Kasumi-1 (cell line): ENCODE results near the gene ATP8B3.

Experiments
- DNase-seq, 2 experiments: peaks; one replicate each; lab custom pipeline; 2025; lab: John Stamatoyannopoulos, UW

The ATP8B3 gene

DNA sequence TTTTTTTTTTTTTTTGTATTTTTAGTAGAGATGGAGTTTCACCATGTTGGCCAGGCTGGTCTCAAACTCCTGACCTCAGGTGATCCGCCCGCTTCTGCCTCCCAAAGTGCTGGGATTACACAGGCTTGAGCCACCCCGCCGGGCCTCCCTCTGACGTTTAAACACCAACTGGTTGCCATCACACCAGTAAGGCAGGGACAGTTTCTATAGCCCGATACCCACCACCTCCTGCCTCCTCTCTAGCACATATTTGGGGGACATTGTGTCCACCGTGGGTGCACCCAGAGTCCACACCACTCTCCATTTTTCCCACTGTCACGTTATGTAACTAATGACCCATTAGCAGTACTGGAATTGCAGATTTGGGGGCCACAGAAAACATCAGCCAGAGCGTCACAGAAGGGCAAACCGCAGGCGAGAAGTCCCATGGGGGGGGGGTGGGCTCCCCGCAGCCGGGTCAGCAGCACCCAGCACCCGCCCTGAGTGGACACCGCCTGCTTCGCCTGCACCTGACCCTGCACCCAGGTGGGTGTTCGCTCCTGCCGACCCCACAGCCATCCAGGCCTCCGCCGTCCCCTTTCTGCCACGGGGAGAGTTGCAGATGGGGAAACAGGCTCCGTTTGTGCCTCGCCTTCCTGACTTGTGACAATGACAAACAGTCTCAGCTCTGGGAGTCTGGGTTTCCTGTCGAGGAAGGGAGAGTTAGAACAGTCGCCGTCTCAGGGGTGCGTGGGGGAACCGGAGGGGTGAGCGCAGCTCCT, 55.2 kb downstream of the ATP8B3 start:
- DNase-seq: no peak

DNA sequence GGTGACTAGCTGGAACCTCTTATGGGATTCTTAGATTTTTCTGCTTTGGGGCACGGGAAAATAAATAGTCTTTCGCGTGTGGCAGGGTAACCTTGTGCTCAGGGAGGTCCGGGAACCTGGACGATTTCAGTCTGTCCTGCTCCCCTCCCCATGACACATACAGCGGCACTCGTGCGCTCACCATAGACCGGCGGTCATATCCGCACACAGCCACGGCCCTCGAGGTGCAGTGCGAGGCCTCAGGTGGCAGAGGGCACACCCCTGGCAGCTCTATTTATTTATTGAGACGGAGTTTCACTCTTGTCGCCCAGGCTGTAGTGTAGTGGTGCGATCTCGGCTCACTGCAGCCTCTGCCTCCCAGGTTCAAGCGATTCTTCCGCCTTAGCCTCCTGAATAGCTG, 55.8 kb downstream of the ATP8B3 start:
- DNase-seq: no peak

DNA sequence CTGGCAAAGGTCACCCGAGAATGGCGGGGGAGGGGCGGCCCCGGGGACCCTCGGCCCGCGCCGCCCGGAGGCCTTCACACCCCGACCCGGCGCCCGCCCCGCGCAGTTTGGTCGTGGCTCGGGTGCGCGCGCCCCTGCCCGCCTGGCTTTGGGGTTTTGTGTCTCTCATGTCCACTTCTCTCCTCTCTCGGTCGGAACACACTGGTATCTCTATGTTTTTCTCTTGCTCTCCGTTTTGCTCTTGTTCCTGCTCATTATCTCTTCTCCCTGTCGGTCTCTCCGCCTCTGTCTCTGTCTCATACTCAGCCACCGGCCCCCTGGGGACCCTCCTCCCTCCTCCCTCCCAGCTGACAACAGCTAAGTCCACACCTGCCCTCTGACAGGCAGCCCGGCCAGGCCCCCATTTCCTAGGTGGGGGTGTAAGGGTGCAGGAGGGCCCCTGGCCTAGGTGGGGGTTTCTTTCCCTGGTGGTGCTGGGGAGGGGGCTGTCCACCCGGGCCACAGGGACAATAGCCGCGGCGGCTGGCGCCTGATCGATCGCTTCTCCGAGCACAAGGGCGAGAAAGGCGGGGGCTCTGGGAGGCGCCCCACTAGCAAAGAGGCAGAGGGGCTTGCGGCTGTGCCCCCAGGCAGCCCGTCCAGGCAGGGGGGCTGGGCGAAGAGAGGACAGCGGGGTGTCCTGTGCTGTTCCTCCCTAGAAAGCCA, 56.5 kb downstream of the ATP8B3 start:
- DNase-seq: no peak

DNA sequence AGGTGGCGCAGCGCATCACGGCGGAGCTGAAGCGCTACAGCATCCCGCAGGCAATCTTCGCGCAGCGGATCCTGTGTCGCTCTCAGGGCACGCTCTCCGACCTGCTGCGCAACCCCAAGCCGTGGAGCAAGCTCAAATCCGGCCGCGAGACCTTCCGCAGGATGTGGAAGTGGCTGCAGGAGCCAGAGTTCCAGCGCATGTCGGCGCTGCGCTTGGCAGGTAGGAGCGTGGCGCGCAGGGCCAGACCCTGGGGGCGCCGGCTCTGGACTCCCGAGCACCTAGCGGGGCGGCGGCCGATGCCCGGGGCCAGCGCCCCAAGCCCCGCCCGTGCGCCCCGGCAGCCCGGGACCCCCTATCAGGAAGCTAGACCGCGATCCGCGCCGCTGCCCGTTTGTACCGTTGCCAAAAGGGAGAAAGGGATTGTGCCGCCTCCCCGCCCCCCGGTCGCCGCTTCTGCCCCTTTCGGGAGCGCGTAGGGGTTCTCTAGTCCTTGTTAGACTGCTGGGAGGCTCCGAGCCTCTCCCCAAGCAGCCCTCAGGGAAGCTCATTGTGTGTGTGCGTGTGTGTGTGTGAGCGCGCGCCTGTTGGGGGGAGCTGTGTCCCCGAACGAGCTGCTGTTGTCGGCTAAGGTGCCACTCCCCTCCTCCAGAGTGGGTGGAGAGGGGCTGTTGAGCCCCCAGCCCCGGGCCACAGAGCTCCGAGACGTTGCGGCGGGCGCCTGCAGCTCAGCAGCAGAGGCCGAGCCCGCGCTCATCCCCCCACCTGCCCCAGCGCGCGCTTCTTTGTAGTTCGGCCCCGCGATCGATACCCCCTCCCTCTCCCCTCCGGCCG, 57.2 kb downstream of the ATP8B3 start:
- DNase-seq: no peak

DNA sequence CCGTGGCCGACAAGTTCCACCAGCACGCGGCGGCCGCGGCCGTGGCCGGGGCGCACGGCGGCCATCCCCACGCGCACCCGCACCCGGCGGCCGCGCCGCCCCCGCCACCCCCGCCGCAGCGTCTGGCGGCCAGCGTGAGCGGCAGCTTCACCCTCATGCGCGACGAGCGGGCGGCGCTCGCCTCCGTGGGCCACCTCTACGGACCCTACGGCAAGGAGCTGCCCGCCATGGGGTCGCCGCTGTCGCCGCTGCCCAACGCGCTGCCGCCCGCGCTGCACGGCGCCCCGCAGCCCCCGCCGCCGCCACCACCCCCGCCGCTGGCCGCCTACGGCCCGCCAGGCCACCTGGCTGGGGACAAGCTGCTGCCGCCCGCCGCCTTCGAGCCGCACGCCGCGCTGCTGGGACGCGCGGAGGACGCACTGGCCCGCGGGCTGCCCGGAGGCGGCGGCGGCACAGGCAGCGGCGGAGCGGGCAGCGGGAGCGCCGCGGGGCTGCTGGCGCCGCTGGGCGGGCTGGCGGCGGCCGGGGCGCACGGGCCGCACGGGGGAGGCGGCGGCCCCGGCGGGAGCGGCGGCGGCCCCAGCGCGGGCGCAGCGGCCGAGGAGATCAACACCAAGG, 57.9 kb downstream of the ATP8B3 start:
- DNase-seq: no peak

DNA sequence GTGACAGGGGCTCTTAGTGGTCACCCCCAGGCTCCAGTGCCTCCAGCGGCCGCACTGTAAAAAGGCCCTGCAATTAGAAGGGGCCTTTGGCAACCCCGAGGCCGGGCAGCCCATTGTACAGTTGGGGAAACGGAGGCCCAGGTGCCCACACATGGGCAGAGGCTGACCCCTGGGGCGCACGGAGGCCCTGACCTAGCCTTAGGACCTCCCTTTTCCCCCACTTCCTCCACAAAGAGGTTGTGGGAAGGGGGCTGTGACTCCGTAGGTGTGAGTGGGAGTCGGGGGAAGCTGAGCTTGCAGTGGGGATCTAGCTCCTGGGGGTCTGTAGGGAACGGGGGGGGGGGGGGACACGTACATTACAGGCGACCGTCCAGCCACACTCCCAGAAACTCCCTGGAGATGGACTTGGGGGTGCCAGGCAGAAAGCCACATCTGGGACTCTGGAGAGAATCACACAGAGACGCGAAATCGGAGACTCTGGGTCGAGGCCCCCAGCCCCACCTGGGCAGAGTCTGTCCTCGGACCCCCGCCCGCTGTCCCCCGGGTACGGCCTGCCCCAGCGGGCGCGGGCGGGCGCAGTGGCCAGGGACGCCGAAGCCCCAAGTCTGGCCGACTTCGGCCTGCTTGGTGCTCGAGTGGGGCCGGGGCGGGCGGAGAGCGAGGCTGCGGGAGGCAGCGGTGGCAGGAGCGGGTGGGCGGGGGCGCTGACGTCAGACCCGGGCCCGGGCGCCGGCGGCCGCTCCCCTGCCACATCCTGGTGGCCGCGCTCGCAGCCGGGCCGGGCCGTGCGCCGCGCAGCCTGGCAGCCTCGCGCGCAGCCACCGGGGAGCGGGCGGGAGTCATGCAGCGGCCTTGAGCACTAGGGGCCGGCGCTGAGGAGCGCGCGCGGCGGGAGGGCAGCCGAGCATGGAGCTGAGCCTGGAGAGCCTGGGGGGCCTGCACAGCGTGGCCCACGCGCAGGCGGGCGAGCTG, 59.0 kb downstream of the ATP8B3 start, which contains the start of gene ONECUT3:
ONECUT3 (plus strand) TSS at position 750 of the 972 bp plus-strand sequence; CDS start at position 907, 157 bp downstream.
- no peak for DNase-seq

DNA sequence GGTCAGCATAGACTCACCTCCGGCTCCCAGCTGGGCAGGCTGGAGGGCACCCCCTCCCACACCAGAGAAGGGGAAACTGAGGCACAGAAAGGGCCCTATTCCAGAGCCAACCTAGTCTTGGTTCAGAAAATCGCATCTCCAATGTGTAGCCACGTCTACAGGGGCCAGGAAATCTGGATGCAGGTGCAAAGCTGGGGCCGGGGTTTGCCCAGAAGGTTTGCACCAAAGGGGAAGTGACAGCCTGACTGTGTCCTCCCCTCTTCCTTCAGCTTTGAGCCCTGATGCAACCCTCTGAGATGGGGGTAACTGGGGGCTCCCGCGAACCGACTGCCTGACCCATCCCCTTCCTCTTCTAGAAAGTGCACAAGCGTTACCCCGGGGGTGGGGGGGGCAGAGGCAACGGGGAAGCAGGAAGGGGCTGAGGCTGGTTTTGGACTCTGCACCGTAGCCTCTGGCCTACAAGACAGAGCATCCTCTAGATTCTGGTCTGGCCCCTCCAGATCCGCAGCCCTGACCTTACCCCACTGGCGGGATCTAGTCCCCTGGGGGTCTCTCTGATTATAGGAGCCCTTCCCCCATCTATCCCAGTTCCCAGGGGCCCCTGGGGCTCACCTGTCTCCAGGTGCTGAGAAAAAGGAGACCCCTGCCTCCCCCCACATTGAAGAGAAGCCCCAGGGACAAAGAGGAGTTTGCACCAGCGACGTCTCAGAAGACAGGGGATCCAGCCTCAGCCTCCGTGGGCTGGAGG, 59.9 kb downstream of the ATP8B3 start:
- DNase-seq: peak; percentile 74 to 79

DNA sequence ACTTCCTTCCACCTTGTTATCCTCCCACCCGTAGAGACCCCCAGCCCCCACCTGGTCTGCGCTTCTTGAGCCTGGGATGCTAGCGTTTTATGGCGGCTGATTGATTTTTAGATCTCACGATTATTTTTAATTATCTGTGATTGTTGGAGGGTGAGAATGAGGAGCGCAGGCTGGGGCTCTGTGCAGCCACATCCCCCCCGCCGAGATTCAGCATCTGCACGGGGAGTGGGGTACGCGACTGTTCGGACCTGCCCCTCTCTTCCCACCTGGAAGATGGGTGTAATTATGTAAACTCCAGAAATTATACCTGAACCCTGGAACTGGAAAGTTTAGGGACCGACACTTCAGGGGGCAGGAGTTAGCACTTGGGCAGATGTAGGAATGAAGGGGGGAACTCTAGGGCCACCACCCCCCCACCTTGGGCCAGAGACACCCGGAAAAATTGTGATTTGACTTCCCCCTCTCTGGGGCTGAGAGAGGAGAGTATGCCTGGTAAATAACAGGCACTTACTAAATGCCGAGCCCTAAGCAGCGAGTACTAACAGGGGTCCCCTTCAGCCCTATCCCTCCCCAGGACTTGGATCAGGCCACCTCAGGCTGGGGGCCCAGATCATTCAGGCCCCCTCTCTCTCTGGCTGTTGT, 60.6 kb downstream of the ATP8B3 start:
- no peak for DNase-seq

DNA sequence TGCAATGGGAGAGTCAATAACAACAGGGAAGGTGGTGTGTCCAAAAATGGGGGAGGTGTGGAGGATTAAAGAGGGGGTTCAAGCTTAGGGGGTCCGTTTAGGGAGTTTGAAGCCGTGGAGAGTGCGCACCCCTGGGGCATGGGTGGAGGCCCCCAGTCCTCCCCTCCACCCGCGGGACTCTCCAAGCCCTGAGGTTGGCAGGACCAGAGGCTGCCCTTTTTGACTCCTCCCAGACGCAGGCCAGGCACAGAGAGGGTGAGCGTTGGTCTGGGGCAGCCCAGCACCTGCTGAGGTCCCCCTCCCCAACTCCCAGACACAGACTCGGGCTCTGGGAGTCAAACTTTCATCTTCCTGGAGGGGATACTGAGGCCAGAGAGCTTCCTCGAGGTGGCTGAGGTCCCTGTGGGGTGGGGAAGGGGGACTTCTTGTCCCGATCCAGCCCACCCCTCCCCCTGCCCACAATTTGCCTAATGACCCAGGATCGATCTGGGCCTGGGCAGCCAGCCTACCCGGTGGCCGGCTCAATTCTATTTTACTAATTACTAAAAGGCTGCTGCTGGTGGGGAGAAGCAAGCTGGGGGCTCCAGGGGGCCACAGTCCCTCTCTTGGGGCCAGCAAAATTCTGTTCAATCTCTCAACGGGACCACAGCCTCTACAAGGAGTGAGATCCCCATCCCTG, 61.6 kb downstream of the ATP8B3 start:
- no peak for DNase-seq

DNA sequence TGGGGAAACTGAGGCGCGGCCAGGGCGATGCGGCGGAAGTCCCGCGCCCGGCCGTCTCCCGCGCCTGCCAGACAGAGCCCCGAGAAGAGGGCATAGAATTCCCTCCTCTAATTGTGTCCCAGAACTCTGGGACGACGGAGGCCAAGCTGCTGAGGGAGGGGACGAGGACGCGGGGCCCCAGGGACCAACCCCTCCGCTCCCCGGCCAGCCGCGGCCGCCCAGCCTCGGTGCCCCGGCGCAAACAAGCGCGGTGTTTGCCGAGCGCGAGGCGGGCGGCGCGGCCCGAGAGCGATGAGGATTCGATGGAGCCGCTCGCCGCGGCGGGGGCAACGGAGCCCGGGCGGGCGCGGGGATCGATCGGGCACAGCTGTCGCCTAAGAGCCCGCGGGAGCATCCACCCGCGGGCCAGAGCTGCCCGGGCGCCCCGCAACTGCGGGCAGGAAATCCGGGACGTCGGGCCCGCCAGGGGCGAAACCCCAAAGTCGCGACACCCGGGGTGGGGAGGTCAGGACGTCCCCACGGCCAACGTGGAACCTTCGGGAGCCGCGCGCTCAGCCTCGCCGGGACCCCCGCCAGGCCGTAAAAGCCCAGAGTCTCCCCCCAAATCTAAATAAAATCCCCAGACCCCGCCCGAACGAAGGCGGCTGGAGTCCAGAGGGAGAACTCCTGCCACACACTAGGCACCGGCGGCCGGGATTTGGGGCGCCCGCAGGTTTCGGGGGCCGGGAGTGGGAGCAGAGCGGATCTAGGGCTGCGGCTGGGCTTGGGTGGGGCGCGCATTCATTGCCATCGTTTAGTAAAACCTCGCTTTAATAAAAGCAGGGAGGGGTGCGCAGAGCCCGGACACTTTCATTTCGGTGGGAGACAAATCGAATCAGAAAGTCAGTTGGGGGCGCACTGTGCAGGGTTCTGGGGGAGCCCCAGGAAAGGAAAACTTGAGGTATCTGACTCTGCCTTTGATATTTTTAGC, 62.4 kb downstream of the ATP8B3 start:
- no peak for DNase-seq

DNA sequence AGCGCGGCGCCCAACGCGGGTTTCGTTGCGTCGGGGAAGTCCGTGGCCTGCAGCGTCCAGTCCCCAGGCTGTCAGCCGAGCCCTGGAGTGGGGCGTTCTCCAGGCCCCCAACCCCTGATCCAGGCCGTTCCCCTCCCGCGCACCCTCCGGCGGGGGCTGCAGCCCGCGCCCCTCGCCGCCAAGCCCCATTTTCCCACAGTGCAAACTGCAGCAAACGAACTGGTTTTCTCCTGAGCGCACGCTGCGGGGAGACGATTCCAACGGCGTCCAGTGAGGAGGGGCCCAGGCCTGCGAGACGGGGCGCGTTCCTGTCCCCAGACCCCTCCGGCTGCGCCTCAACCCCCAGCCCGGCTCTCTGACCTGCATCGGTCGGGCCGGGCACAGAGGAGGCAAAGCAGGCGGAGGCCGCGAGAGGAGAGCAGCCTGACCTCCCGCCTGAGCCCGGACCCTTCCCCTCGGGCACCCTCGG, 63.2 kb downstream of the ATP8B3 start:
- DNase-seq: no peak

DNA sequence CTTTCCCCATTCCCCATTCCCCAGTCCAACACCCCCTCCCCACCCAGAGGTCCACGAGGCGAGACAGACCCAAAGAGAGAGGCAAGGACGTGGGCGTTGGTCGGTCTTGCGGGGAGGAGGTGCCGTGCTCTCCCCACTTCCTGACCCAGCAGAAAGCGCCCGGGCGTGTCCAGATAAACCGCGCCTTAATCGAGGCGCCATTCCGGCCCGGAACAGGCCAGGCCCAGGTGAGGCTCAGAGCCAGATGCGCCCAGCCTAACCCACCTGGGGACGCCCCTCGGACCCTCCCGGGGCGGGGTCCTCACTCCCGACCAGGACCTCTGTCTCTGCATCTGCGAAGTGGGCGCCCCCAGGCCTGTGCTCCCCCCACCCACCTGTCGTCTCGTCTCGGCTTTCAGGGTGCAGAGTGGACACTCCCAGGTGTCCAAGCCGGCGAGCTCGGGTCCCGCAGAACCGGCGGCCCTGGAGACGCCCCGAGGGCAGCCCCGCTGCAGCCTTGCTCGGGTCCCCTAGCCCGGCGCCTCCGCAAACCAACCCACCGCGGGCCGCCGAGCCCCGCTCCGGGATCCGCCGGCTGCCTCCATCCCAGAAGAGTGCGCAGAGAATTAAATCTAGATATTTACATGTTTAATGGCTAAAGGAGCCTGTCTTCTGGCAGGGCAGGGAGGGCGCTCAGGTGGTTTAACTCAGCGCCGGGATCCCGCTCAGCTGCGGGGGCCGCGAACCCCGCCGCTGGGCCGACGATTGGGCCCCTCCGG, 63.8 kb downstream of the ATP8B3 start:
- no peak for DNase-seq

DNA sequence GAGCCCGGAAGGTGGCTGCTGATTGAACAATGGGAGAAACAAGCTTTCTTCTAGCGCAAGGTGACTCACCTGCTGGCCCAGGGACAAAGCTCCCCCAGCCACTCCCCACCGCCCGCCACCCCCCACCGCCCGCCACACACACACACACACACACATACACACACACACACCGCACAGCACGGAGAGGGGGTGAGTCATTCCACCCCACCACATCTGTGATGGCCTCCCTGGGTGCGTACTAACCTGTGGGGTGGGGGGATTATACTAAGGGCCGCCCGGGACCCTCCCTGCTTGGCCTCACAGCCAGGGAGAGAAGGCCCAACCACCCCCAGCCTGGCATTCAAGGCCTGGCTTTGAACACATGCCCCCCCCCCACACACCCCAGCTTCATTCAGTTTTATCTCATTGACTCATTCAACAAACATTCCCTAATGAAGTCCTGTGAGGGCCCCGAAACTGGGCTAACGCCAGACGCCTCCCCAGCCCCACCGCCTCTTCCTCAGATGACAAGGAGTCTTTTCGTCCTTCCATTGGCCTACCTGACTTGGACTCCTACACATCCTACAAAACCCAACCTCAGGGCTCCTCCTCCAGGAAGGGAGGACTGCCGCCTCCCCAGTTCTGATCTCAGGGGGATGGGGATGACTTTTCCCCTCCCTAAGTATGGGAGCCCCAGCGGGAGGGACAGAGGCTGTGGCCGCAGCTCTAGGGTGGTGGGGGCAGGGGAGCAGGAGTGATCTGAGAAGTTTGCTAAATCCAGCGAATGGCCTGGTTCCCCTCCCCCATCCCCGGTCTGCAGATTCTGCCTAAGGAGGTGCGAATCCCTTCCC, 64.6 kb downstream of the ATP8B3 start:
- DNase-seq: no peak

DNA sequence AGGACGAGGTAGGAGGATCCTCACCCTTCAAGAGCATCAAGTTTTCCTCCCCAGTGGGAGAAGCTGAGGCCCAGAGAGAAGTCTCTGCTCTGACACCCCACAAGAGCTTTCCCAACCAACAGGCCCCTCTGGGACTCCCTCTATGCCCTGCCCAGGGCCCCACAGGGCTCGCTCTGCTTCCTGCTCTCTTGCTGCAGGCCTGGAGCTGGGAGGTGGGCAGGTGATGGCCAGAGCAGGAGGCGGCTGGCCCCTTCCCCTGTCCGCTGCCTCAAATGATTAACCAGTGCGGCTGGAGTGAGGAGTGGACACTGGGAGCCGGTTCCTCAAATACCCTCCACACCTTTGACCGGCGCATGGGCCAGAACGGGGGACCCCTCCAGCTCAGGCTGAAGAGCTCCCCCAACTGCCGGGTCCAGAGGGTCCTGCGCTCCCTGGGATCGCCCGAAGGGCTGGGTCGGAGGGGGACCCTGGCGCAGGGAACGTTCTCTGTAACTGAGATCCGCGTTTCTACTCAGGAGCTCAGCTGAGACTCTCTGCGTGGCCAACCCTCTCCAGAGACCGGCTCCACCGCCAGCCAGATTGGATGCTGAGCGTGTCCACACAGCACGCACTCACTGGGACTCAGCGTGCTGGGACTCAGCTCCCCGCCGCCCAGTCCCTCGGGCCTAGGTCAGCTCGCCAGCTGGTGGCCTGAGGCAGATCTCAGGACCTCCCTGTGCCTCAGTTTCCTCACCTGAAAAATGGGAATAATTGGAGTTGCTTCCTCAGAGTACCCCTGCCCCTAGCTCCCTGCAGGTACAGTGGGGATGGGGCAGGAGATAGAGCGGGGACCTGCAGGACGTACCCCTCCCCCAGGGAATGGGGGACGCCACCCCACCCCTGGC, 65.4 kb downstream of the ATP8B3 start:
- peak; percentile 5 to 21 for DNase-seq

DNA sequence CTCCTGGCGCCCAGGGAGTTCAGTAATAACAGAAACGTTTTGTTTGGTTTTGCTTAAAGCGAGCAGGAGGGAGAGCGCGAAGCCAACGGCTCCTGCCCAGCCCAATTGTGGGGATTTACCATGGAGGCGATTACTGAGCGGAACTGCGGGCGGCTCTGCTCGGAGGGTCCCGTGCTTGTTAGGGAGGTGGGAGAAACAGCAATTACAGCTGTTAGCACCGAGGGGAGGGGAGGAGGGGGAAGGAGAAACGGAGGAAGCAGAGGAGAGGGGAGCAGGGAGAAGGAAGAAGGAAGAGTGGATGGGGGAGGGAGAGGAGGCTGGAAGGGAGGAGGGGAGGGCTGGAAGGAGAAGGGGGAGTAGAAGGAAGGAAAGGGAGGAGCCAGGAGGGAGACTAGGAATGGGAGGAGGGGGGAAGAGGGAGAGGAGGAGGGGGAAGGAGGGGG, 66.5 kb downstream of the ATP8B3 start:
- DNase-seq: peak in 1 of 2 experiments; percentile 22
